GM12878 (cell line): ENCODE results near the gene OOSP3. TPM values are rescaled to one million over a fixed set of nuclear protein-coding genes. Genes with fewer than 3 reads are reported as not detected.
A peak's percentile ranks its signal among the peaks of the same experiment; 100 is the strongest.

Experiments
- ATAC-seq: fragments of 200-7000 bp; cut with Tn5 transposase; 3 replicates; pipeline ENCODE4 v1.9.1; 2020; ENCODE audit warnings: mild to moderate bottlenecking, moderate library complexity
- BruUV-seq: library from RNA; stranded (reverse); fragments of 400-500 nt; replicated peaks from 2 replicates; lab custom pipeline; 2021; lab: Mats Ljungman, UMichigan
- CTCF ChIA-PET: fragments of 300-600 bp; sonication (Branson Sonifier 250); formaldehyde crosslinking; extraction: SDS; loops from one replicate; lab custom pipeline; 2021; ENCODE audit warnings: inconsistent platforms; lab: Yijun Ruan, JAX
- POLR2A ChIA-PET: fragments of 350-600 bp; formaldehyde crosslinking; extraction: SDS; loops from one replicate; lab custom pipeline; 2021; ENCODE audit warnings: inconsistent platforms; lab: Charles Lee
- RAD21 ChIA-PET: fragments of 300-600 bp; sonication (Branson Sonifier 250); formaldehyde crosslinking; loops from one replicate; lab custom pipeline; 2023; ENCODE audit warnings: antibody characterized with exemption; ENCODE audit not compliant: unreplicated experiment; lab: Charles Lee
- SMC1A ChIA-PET: fragments of 300-600 bp; sonication (Branson Sonifier 250); formaldehyde crosslinking; loops from one replicate; lab custom pipeline; 2023; ENCODE audit not compliant: unreplicated experiment, uncharacterized antibody; lab: Charles Lee
- DNase-seq: peaks from one replicate; pipeline ENCODE4 v3.0.0-alpha.2; 2011; ENCODE audit warnings: low read depth, low spot score
- FAIRE-seq: peaks from 3 replicates; lab custom pipeline; 2011; peaks lifted over from hg19 to GRCh38; lab: Jason Lieb, UNC
- H2AFZ ChIP-seq: 2 replicates; pipeline ENCODE4 v1.6.0; 2011; ENCODE audit warnings: low read depth, low read length, control low read depth; ENCODE audit not compliant: control insufficient read depth
- H3K27ac ChIP-seq: 2 replicates; pipeline ENCODE4 v1.5.1; 2011; ENCODE audit warnings: control low read depth; ENCODE audit not compliant: control insufficient read depth, insufficient read depth
- H3K27me3 ChIP-seq, 2 experiments: replicated peaks in 1 of 2; 2 replicates each; pipeline versions ENCODE4 v1.6.0 to v1.6.1; 2011; ENCODE audit warnings: low read length in 1 of 2; ENCODE audit not compliant: control insufficient read depth in 2 of 2, insufficient read depth in 2 of 2
- H3K36me3 ChIP-seq, 2 experiments: 2 replicates each; pipeline ENCODE4 v1.5.1; 2011; ENCODE audit warnings: low read length in 1 of 2; ENCODE audit not compliant: control insufficient read depth in 2 of 2, insufficient read depth in 2 of 2
- H3K4me1 ChIP-seq: 2 replicates; pipeline ENCODE4 v1.6.1; 2011; ENCODE audit warnings: mild to moderate bottlenecking, low read length, moderate library complexity, mixed read lengths; ENCODE audit not compliant: control insufficient read depth, insufficient read depth
- H3K4me2 ChIP-seq: 2 replicates; pipeline ENCODE4 v1.6.0; 2011; ENCODE audit warnings: control low read depth; ENCODE audit not compliant: control insufficient read depth, insufficient read depth
- H3K4me3 ChIP-seq: fragments of 200-600 bp; sonication (generic); 2 replicates; pipeline ENCODE4 v1.5.1; 2016
- H3K79me2 ChIP-seq: 2 replicates; pipeline ENCODE4 v1.6.0; 2011; ENCODE audit warnings: low read length; ENCODE audit not compliant: control insufficient read depth, insufficient read depth
- H3K9ac ChIP-seq: 2 replicates; pipeline ENCODE4 v1.8.0; 2011; ENCODE audit warnings: low read length, control low read depth, mixed read lengths; ENCODE audit not compliant: control insufficient read depth, insufficient read depth
- H3K9me3 ChIP-seq: replicated peaks from 3 replicates; pipeline ENCODE4 v1.5.1; 2011; ENCODE audit warnings: mild to moderate bottlenecking, low read length; ENCODE audit not compliant: control insufficient read depth, insufficient read depth
- H4K20me1 ChIP-seq: 2 replicates; pipeline ENCODE4 v1.6.0; 2011; ENCODE audit not compliant: control insufficient read depth, insufficient read depth
- EED ChIP-seq: sonication (generic); IDR thresholded peaks from 2 replicates; pipeline ENCODE4 v1.6.1; 2016; ENCODE audit warnings: antibody characterized with exemption, low read depth
- EZH2 ChIP-seq: IDR thresholded peaks from 2 replicates; pipeline ENCODE4 v1.6.1; 2012; ENCODE audit warnings: low read depth, mild to moderate bottlenecking, control low read depth, inconsistent platforms, low read length, borderline replicate concordance; ENCODE audit not compliant: control insufficient read depth
- HDGF ChIP-seq: fragments of 450-650 bp; IDR thresholded peaks from 2 replicates; pipeline ENCODE4 v1.6.1; 2016; ENCODE audit warnings: antibody characterized with exemption
- HSF1 ChIP-seq: fragments of 150-350 bp; IDR thresholded peaks from 2 replicates; pipeline ENCODE4 v1.6.1; 2014; ENCODE audit warnings: mild to moderate bottlenecking, low read depth, low read length
- IRF4 ChIP-seq: IDR thresholded peaks from 2 replicates; pipeline ENCODE4 v1.6.1; 2011; ENCODE audit warnings: low read depth, low read length
- RFX5 ChIP-seq: IDR thresholded peaks from 2 replicates; pipeline ENCODE4 v1.6.1; 2011; ENCODE audit warnings: low read depth, low read length, improper control_type of control experiment
- SPI1 ChIP-seq: IDR thresholded peaks from 2 replicates; pipeline ENCODE4 v1.6.1; 2011; ENCODE audit warnings: low read depth, mild to moderate bottlenecking, low read length, moderate library complexity, borderline replicate concordance; ENCODE audit not compliant: insufficient read depth
- WRNIP1 ChIP-seq: IDR thresholded peaks from 2 replicates; pipeline ENCODE4 v1.6.1; 2011; ENCODE audit warnings: low read depth, low read length, improper control_type of control experiment, borderline replicate concordance
- WGBS: methylation state at CpG from one replicate; pipeline ENCODE4 v1.1.6; 2016; ENCODE audit warnings: low lambda C conversion rate; ENCODE audit not compliant: insufficient replicate concordance, insufficient coverage; ENCODE audit errors: missing lambda C conversion rate; 5-methylcytosine and 5-hydroxymethylcytosine counted together
- in situ Hi-C: fragments of 300-500 bp; cut with MboI; formaldehyde crosslinking; loops from 9 replicates; pipeline ENCODE4 v1.14.3; 2018; ENCODE audit warnings: mixed read lengths
- intact Hi-C: fragments of 100-400 bp; cut with micrococcal nuclease; formaldehyde crosslinking; loops from one replicate; pipeline ENCODE4 v1.14.2; 2022; ENCODE audit not compliant: unreplicated experiment
- polyA plus RNA-seq, 11 experiments: library from polyadenylated mRNA; depleted of rRNA in 4 of 11; unstranded in 6 of 11; stranded (reverse) in 5 of 11; fragments of >200 nt; fragmentation: Nextera tagmentation in 4 of 11; fragmentation: Illumina TruSeq in 1 of 11; extraction: Ambion mirVana in 4 of 11; extraction: Trizol in 1 of 11; gene quantifications; 1 replicate in 1 of 11; 2 replicates in 10 of 11; pipeline versions ENCODE4 v1.2.1 to v1.2.3, GENCODE V29; 2011 to 2016; ENCODE audit warnings: inconsistent platforms in 2 of 11, missing spikeins in 2 of 11, low read depth in 1 of 11
- total RNA-seq, 4 experiments: library from RNA; depleted of rRNA in 3 of 4; stranded (reverse); fragments of >200 nt in 3 of 4; fragmentation: Illumina TruSeq in 1 of 4; extraction: Trizol in 1 of 4; gene quantifications; 2 replicates each; pipeline versions ENCODE4 v1.2.1 to v1.2.3, GENCODE V29; 2013 to 2021

Gene OOSP3
- total and polyA plus RNA-seq, 10 of the 15 experiments (the other 5 are each of a cell fraction or from before 2014, with no cell fraction given): 0.07 TPM; not detected in 9

DNA sequence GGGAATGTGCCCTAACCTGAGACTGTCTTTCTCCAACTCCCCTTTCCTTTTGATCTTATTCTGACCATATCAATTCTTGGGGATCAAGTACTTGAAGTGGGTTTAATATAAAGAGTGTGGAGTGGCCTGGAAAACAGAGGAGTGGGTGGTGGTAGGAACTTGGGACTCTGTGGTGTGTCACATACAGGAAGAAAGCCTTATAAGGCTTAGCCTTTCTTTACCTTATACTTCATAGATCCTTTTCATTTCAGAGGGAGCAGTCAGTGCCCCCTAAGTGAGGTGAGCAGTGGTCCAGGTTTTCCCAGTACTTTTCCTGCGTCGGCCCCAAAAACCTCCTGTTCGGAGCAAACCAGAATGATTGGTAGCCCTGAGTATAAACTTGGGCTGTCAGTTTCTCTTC, 60.1 kb downstream of the OOSP3 start:
- Histone ChIP-seq H3K79me2 (no peaks in the 10 kb centered on the region), H3K4me2 (no peak overlapping the region), H3K9me3 (no peaks in the 10 kb centered on the region), H3K9ac (no peak overlapping the region), H3K4me1 (no peaks in the 10 kb centered on the region), H2AFZ (no peak overlapping the region), H3K36me3 (no peaks in the 10 kb centered on the region), H3K27ac (no peak overlapping the region), H3K27me3 (no peaks in the 10 kb centered on the region), H3K4me3 (no peak overlapping the region), H4K20me1 (no peaks in the 10 kb centered on the region)
- TF ChIP-seq EED: no peak
- peak; percentile 7; the same call in 1 of the 2 replicates for TF ChIP-seq SPI1
- RAD21 ChIA-PET: interaction anchor here (0.7 kb wide), 1 partner anchor 313 kb away, joined by 4 read pairs; no protein-coding TSS in a partner anchor
- POLR2A ChIA-PET: no interaction called here
- CTCF ChIA-PET: no interaction called here
- FAIRE-seq: no peak
- no TSS peak for BruUV-seq
- intact Hi-C loops: no loop called here
- in situ Hi-C loops: no loop called here
- ATAC-seq: no peak
- 86% methylated on average over 3 of the region's 3 CpGs for WGBS
- SMC1A ChIA-PET: no interaction called here
- DNase-seq: no peak

DNA sequence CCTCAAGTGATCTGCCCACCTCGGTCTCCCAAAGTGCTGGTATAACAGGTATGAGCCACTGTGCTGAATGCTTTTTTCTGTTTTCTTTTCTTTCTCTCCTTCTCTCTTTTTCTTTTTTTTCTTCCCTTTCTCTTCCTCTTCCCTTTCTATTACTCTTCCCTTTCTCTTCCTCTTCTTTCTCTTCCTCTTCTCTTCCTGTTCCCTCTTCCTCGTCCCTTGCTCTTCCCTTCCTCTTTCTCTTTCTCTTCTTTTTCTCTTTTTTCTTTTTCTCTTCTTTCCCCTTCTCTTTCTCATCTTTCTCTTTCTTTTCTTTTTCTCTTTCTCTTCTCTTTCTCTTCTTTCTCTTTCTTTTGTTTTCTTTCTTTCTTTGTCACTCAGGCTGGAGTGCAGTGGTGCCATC, 60.9 kb downstream of the OOSP3 start:
- WGBS: 8% methylated on average over 2 of the region's 2 CpGs
- ChIA-PET RAD21 (interaction anchor here (0.7 kb wide), 1 partner anchor 312 kb away, joined by 4 read pairs; no protein-coding TSS in a partner anchor), SMC1A (no interaction called here), POLR2A (no interaction called here), CTCF (no interaction called here)
- Histone ChIP-seq H3K4me2 (no peak overlapping the region), H3K9me3 (no peaks in the 10 kb centered on the region), H3K79me2 (no peaks in the 10 kb centered on the region), H3K27me3 (no peaks in the 10 kb centered on the region), H2AFZ (no peak overlapping the region), H3K27ac (no peak overlapping the region), H3K4me1 (no peaks in the 10 kb centered on the region), H3K4me3 (no peak overlapping the region), H3K9ac (no peak overlapping the region), H4K20me1 (no peaks in the 10 kb centered on the region), H3K36me3 (no peaks in the 10 kb centered on the region)
- in situ Hi-C loops: no loop called here
- intact Hi-C loops: no loop called here
- TF ChIP-seq HDGF (no peak), WRNIP1 (no peak), HSF1 (no peak), IRF4 (no peak), EZH2 (no peak), RFX5 (no peak)
- FAIRE-seq (no peak), DNase-seq (no peak), ATAC-seq (no peak)
- no TSS peak for BruUV-seq
